ENCODE measurements around the gene RAB1B.
"Not testable (repeated sequence)": the region's sequence is repeated elsewhere in the genome, so short reads cannot be mapped to it uniquely, and the experiment has no call there.

Gene RAB1B

DNA sequence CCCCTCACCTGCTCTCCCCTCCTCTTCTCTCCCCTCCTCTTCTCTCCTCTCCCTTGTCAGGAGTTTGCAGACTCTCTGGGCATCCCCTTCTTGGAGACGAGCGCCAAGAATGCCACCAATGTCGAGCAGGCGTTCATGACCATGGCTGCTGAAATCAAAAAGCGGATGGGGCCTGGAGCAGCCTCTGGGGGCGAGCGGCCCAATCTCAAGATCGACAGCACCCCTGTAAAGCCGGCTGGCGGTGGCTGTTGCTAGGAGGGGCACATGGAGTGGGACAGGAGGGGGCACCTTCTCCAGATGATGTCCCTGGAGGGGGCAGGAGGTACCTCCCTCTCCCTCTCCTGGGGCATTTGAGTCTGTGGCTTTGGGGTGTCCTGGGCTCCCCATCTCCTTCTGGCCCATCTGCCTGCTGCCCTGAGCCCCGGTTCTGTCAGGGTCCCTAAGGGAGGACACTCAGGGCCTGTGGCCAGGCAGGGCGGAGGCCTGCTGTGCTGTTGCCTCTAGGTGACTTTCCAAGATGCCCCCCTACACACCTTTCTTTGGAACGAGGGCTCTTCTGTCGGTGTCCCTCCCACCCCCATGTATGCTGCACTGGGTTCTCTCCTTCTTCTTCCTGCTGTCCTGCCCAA lies 7.7 kb downstream of the RAB1B start:
- Histone ChIP-seq H3K4me3 (no peak overlapping the region), H3K9me3 (ENCODE audit: low read depth, low read length) (no peaks in the 10 kb centered on the region), H3K27ac (no peak overlapping the region), H3K9ac (ENCODE audit: insufficient read length) (no peak overlapping the region), H3K36me3 (ENCODE audit: insufficient read depth, low read length) (peaks cover 32% of the 10 kb centered on the region)
- no peak for DNase-seq (ENCODE audit: low read depth, low spot score)
- no peak for TF ChIP-seq FOXP2 (optimal IDR thresholded peaks at IDR 0.05; ENCODE audit: control extremely low read depth, extremely low read length, insufficient read depth)
- TF ChIP-seq EZH2 (IDR thresholded peaks at IDR 0.05): no peak
- no peak for TF ChIP-seq POLR2AphosphoS5 (IDR thresholded peaks at IDR 0.05; ENCODE audit: borderline replicate concordance, low read depth, low read length)

DNA sequence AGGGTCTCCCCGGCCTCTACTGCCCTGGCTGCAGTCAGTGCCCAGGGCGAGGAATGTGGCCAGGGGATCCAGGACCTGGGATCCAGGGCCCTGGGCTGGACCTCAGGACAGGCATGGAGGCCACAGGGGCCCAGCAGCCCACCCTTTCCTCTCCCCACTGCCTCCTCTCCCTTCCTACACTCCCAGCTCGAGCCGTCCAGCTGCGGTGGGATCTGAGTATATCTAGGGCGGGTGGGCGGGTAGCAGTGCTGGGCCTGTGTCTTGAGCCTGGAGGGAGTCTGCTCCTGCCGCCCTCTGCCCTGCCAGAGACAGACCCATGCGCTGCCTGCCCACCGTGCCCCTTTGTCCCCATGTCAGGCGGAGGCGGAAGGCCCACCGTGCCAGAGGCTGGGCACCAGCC lies 8.2 kb downstream of the RAB1B start:
- H3K27ac ChIP-seq; H3K9ac ChIP-seq (ENCODE audit: insufficient read length); DNase-seq (ENCODE audit: low read depth, low spot score); H3K9me3 ChIP-seq (ENCODE audit: low read depth, low read length); H3K4me3 ChIP-seq: not testable (repeated sequence)
- peaks cover 31% of the 10 kb centered on the region for H3K36me3 ChIP-seq (ENCODE audit: insufficient read depth, low read length)

DNA sequence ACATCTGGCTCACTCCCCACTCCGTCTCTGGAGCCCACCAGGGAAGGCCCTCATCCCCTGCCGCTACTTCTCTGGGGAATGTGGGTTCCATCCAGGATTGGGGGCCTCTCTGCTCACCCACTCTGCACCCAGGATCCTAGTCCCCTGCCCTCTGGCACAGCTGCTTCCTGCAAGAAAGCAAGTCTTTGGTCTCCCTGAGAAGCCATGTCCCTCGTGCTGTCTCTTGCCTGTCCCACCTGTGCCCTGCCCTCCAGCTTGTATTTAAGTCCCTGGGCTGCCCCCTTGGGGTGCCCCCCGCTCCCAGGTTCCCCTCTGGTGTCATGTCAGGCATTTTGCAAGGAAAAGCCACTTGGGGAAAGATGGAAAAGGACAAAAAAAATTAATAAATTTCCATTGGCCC lies 8.6 kb downstream of the RAB1B start:
- DNase-seq (ENCODE audit: low read depth, low spot score); H3K9me3 ChIP-seq (ENCODE audit: low read depth, low read length); H3K27ac ChIP-seq; H3K9ac ChIP-seq (ENCODE audit: insufficient read length); H3K4me3 ChIP-seq: not testable (repeated sequence)
- H3K36me3 ChIP-seq (ENCODE audit: insufficient read depth, low read length): peaks cover 27% of the 10 kb centered on the region

DNA sequence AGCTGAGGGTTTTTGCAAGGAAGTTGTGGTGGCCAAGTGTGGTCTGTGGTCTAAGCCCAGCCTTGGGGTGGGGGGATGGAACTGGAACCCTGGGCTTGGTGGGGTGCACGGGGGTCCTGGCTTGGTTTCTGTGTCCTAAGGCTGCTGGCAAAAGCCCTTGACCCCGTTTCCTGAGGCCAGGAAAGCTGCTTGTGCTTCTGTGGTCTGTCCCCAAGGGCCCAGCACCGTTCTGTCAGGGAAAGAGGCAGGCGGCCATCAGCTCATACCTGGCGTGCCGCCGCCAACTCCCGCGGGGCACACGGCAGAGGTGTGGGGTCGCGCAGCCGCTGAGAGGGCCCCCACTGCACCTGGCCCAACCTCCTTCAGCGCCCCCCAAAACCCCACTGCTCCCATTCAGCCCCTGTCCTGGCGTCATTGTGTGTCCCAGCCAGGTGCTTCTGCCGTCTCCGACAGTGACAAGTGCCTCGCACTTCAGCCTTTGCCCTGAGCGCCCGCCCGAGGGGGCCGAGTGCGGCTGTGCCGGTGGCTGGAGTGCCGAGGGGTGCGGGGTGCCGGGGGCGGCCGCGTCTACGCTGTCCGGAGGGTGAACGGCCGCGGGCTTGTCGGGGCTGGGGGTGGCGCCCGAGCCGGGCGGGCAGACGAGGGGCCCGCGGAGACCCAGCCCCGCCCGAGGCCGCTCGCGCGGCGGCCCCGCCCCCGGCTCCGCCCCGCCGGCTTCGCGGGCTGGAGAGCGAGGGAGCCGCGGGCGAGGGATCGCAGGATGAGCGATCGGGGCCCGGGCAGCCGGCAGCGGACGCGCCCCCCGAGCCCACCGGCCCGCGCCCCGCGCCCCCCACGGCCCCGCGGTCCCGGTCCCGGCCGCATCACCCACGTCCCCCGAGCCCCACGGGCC lies 9.3 kb downstream of the RAB1B start, which contains the start of gene CNIH2:
TSS of gene CNIH2 (plus strand) at position 705 of the 892 bp plus-strand sequence. CDS start 282 bp downstream, outside the sequence.
- TF ChIP-seq FOXP2 (optimal IDR thresholded peaks at IDR 0.05; ENCODE audit: control extremely low read depth, extremely low read length, insufficient read depth) (no peak), POLR2AphosphoS5 (IDR thresholded peaks at IDR 0.05; ENCODE audit: borderline replicate concordance, low read depth, low read length) (peak; percentile 34; the same call in 1 of the 2 replicates)

DNA sequence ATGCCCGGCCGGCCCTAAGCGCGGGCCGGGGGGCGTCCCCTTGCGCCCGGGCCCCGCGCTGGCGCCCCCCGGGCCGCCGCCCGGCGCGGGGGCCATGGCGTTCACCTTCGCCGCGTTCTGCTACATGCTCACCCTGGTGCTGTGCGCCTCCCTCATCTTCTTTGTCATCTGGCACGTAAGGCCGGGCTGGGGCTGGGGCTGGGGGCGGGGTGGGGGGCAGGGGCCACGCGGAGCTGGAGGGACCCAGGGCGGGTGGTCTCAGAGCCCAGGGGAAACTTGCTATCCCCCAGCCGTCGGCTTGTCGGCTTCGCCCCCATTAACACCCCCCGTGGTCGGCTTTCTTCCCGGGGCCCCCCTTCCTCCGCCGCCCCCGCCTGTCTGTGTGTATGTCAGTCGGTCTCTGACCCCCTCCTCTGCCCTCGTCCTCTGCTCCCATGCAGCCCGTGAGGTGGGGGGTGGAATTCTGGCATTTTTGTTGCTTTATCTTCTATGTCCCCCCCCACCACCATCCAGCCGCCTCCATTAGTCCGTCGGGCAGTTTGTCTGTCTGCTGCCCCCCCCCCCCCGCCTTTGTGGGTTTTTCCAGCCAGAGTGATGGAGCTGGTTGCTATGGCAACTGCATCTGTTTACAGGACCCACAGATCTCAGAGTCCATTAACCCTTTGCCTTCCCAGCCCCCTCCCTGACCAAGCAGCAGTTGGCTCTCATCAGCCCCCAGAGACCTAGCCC lies 10.1 kb downstream of the RAB1B start:
- H3K4me3 ChIP-seq: peak overlapping the region; percentile 72
- H3K27ac ChIP-seq: no peak overlapping the region
- DNase-seq (ENCODE audit: low read depth, low spot score): no peak
- peaks cover 12% of the 10 kb centered on the region; the same call in 1 of the 2 replicates for H3K36me3 ChIP-seq (ENCODE audit: insufficient read depth, low read length)
- no peak for TF ChIP-seq FOXP2 (optimal IDR thresholded peaks at IDR 0.05; ENCODE audit: control extremely low read depth, extremely low read length, insufficient read depth)
- no peak for TF ChIP-seq EZH2 (IDR thresholded peaks at IDR 0.05)
- no peak for TF ChIP-seq POLR2AphosphoS5 (IDR thresholded peaks at IDR 0.05; ENCODE audit: borderline replicate concordance, low read depth, low read length)
- no peak overlapping the region for H3K9ac ChIP-seq (ENCODE audit: insufficient read length)
- H3K9me3 ChIP-seq (ENCODE audit: low read depth, low read length): no peaks in the 10 kb centered on the region

More for the DNA sequence above, 9.3 kb downstream of the RAB1B start, which contains the start of gene CNIH2:
- Histone ChIP-seq H3K27ac (no peak within 1 kb of the TSS), H3K4me3 (peak within 1 kb of the TSS; percentile 72), H3K9ac (ENCODE audit: insufficient read length) (no peak within 1 kb of the TSS), H3K9me3 (ENCODE audit: low read depth, low read length) (no peaks in the 10 kb centered on the region), H3K36me3 (ENCODE audit: insufficient read depth, low read length) (peaks cover 20% of the 10 kb centered on the region; the same call in 1 of the 2 replicates)
- DNase-seq (ENCODE audit: low read depth, low spot score): no peak

DNA sequence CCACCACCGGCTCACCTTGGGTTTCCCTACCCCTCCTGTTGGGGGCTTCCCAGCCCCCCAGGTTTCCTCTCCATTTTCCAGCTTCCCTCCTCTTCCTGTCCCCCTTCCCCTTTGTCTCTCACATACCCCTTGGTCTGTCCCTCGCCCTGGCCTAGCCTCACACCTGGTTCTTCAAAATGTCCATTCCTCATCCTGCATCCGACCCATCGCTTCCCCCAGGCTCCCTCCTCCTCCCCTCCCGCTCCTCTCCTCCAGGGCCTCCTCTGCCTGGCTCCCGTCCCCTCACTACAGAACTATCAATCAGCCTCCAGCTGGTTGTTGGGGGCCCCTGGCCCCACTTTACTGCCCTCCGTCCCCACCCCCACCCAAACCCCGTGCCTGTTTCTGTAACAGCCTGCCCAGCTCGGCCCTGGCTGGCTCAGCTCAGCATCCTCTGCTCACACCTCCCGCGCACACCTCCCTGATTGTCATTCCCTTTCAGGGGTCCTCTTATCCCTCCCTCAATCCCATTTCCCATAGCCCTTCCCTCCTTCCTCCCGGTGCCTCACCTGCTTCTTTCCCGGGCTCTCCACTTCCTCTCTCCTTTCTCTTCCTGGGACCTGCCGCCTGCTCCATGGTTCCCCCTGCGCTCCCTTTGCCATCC lies 10.8 kb downstream of the RAB1B start:
- Histone ChIP-seq H3K36me3 (ENCODE audit: insufficient read depth, low read length) (peaks cover 6% of the 10 kb centered on the region; the same call in 1 of the 2 replicates), H3K4me3 (peak overlapping the region; percentile 72), H3K9me3 (ENCODE audit: low read depth, low read length) (no peaks in the 10 kb centered on the region), H3K27ac (no peak overlapping the region), H3K9ac (ENCODE audit: insufficient read length) (no peak overlapping the region)
- no peak for TF ChIP-seq EZH2 (IDR thresholded peaks at IDR 0.05)
- no peak for TF ChIP-seq FOXP2 (optimal IDR thresholded peaks at IDR 0.05; ENCODE audit: control extremely low read depth, extremely low read length, insufficient read depth)
- no peak for DNase-seq (ENCODE audit: low read depth, low spot score)

DNA sequence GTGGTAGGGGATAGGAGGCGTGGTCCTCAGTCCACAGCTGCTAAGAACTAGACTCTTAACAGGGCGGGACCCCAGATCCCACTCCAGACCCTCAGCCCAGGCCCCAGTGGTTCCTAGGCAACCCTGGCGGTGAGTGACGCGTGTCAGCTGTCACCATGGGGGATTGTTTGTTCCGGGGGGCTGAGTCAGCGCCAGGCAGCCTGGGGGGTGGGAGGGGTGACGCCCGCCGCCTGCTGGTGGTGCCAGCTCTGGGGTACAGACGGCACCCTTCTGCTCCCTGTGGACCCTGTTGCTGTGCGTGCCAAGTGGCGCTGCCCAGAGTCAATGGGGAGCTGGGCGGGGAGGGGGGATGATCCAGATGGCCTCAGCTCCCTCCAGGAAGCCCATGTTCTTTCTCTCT lies 12.0 kb downstream of the RAB1B start:
- H3K36me3 ChIP-seq (ENCODE audit: insufficient read depth, low read length): no peaks in the 10 kb centered on the region; the same call in 1 of the 2 replicates
- no peak overlapping the region for H3K4me3 ChIP-seq
- no peaks in the 10 kb centered on the region for H3K9me3 ChIP-seq (ENCODE audit: low read depth, low read length)
- TF ChIP-seq FOXP2 (optimal IDR thresholded peaks at IDR 0.05; ENCODE audit: control extremely low read depth, extremely low read length, insufficient read depth): no peak
- TF ChIP-seq EZH2 (IDR thresholded peaks at IDR 0.05): no peak
- TF ChIP-seq POLR2AphosphoS5 (IDR thresholded peaks at IDR 0.05; ENCODE audit: borderline replicate concordance, low read depth, low read length): no peak
- no peak overlapping the region for H3K9ac ChIP-seq (ENCODE audit: insufficient read length)
- no peak overlapping the region for H3K27ac ChIP-seq
- DNase-seq (ENCODE audit: low read depth, low spot score): no peak

DNA sequence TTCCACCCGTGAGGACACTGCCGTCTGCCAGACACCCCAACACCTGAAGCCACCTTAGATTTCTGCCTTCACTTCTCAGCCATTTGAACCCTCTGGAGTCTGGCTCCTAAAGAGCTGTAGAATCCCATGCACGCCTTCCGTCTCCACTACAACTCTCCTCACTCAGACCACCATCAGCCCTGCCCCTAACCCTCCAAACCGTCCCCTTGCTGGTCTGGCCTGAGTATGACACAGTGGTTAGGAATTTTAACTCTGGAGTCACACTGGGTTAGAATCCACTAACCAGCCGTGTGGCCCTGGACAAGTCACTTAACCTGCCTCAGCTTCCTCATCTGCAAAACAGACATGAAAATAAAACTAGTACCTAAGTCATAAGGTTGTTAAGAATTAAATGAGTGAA lies 12.6 kb downstream of the RAB1B start:
- no peak for TF ChIP-seq POLR2AphosphoS5 (IDR thresholded peaks at IDR 0.05; ENCODE audit: borderline replicate concordance, low read depth, low read length)
- no peak for TF ChIP-seq EZH2 (IDR thresholded peaks at IDR 0.05)
- TF ChIP-seq FOXP2 (optimal IDR thresholded peaks at IDR 0.05; ENCODE audit: control extremely low read depth, extremely low read length, insufficient read depth): no peak
- Histone ChIP-seq H3K27ac (no peak overlapping the region), H3K9me3 (ENCODE audit: low read depth, low read length) (no peaks in the 10 kb centered on the region), H3K36me3 (ENCODE audit: insufficient read depth, low read length) (no peaks in the 10 kb centered on the region; the same call in 1 of the 2 replicates), H3K9ac (ENCODE audit: insufficient read length) (no peak overlapping the region), H3K4me3 (no peak overlapping the region)
- no peak for DNase-seq (ENCODE audit: low read depth, low spot score)
